Mesendoderm (in vitro differentiated cells): ENCODE measurements around the gene GATA3.

Experiments
- DNase-seq: peaks from one replicate; pipeline ENCODE4 v3.0.0; 2013
- H2AK5ac ChIP-seq: 2 replicates; pipeline ENCODE4 v1.6.1; 2013; ENCODE audit warnings: low read length, inconsistent platforms
- H2BK120ac ChIP-seq: 2 replicates; pipeline ENCODE4 v1.6.1; 2013; ENCODE audit warnings: low read depth, mild to moderate bottlenecking, low read length, moderate library complexity, mixed read lengths
- H2BK15ac ChIP-seq: replicated peaks from 2 replicates; pipeline ENCODE4 v1.6.1; 2013; ENCODE audit warnings: low read depth, mild to moderate bottlenecking, moderate library complexity
- H2BK5ac ChIP-seq: 2 replicates; pipeline ENCODE4 v1.6.1; 2013; ENCODE audit warnings: low read length, inconsistent platforms
- H3K18ac ChIP-seq: 2 replicates; pipeline ENCODE4 v1.6.1; 2013; ENCODE audit warnings: mild to moderate bottlenecking, low read length, mixed read lengths
- H3K23ac ChIP-seq: one replicate; pipeline ENCODE4 v1.6.1; 2013; ENCODE audit warnings: low read length
- H3K27ac ChIP-seq: 2 replicates; pipeline ENCODE4 v1.5.1; 2013; ENCODE audit warnings: low read depth, mild to moderate bottlenecking, inconsistent platforms, low read length, moderate library complexity
- H3K27me3 ChIP-seq: 2 replicates; pipeline ENCODE4 v1.6.1; 2013; ENCODE audit warnings: low read length, control low read depth, mild to moderate bottlenecking, inconsistent platforms; ENCODE audit not compliant: insufficient read depth, poor library complexity
- H3K36me3 ChIP-seq: 2 replicates; pipeline ENCODE4 v1.6.1; 2013; ENCODE audit warnings: low read length, inconsistent platforms; ENCODE audit not compliant: control insufficient read depth, insufficient read depth
- H3K4ac ChIP-seq: one replicate; pipeline ENCODE4 v1.6.1; 2013; ENCODE audit warnings: low read depth, mild to moderate bottlenecking, low read length, moderate library complexity
- H3K4me1 ChIP-seq: 2 replicates; pipeline ENCODE4 v1.6.1; 2013; ENCODE audit warnings: low read depth, low read length, inconsistent platforms; ENCODE audit not compliant: control insufficient read depth
- H3K4me2 ChIP-seq: 2 replicates; pipeline ENCODE4 v1.6.1; 2013; ENCODE audit warnings: low read length
- H3K4me3 ChIP-seq: 2 replicates; pipeline ENCODE4 v1.5.1; 2013; ENCODE audit warnings: mild to moderate bottlenecking, low read length
- H3K56ac ChIP-seq: one replicate; pipeline ENCODE4 v1.6.1; 2013; ENCODE audit warnings: low read length
- H3K79me1 ChIP-seq: 2 replicates; pipeline ENCODE4 v1.6.1; 2013; ENCODE audit warnings: low read length, inconsistent platforms
- H3K79me2 ChIP-seq: 2 replicates; pipeline ENCODE4 v1.6.1; 2013; ENCODE audit warnings: mild to moderate bottlenecking, low read length; ENCODE audit not compliant: control insufficient read depth, insufficient read depth
- H3K9ac ChIP-seq: 2 replicates; pipeline ENCODE4 v1.6.1; 2013; ENCODE audit warnings: low read length, inconsistent platforms
- H4K5ac ChIP-seq: one replicate; pipeline ENCODE4 v1.6.1; 2013; ENCODE audit warnings: low read length
- H4K8ac ChIP-seq: one replicate; pipeline ENCODE4 v1.6.1; 2013; ENCODE audit warnings: low read depth, mild to moderate bottlenecking, control low read depth, low read length, moderate library complexity
- WGBS: extraction: QIAGEN DNeasy Blood & Tissue Kit; methylation state at CpG from one replicate; pipeline ENCODE4 v1.1.7; 2013; ENCODE audit warnings: low lambda C conversion rate, missing lambda C conversion rate; ENCODE audit not compliant: insufficient coverage; ENCODE audit errors: extremely low coverage; 5-methylcytosine and 5-hydroxymethylcytosine counted together

The GATA3 gene

DNA sequence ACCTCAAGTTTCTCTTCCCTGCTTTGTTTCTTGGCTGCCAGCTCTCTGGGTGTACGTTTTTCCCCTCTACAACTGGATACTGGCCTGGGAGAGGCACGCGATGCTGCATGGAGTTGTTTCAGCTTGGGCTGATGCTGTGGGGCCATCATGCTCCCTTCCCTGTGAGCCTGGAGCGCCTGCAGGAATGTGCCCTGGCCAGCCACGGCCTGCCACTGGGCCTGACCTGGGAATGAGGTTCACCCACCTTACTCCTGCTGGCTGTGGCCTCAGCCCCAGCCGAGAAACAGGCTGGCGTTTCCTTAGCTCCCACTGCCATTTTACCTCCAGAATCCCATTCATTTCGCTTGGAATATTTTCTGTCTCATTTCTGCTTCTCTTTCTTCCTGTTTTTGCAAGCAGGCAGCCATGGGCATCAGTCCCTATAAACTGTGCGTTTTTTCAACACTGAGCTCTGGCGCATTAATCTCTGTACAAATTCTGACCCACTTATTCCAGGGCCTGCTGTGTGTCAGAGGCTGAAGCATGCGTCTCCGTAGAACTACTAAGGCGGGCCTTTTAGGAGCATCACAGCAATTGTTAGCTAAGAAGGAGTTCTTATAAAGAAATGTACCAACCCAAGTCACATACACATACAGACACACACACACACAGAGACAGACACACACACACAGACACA lies 57.9 kb downstream of the GATA3 start:
- Histone ChIP-seq H3K9ac (no peak overlapping the region), H3K18ac (no peak overlapping the region), H3K23ac (no peak overlapping the region), H2BK5ac (no peak overlapping the region), H3K79me1 (no peaks in the 10 kb centered on the region), H4K8ac (no peak overlapping the region), H3K36me3 (no peaks in the 10 kb centered on the region), H3K79me2 (no peaks in the 10 kb centered on the region), H4K5ac (no peak overlapping the region), H3K4ac (no peak overlapping the region), H2AK5ac (no peak overlapping the region), H2BK15ac (no peak overlapping the region), H2BK120ac (no peak overlapping the region), H3K4me3 (no peak overlapping the region), H3K56ac (no peak overlapping the region), H3K27ac (no peak overlapping the region), H3K4me1 (no peaks in the 10 kb centered on the region), H3K4me2 (no peak overlapping the region), H3K27me3 (no peaks in the 10 kb centered on the region)
- no peak for DNase-seq
- no CpG with 5 or more reads among the region's 13 CpGs for WGBS

DNA sequence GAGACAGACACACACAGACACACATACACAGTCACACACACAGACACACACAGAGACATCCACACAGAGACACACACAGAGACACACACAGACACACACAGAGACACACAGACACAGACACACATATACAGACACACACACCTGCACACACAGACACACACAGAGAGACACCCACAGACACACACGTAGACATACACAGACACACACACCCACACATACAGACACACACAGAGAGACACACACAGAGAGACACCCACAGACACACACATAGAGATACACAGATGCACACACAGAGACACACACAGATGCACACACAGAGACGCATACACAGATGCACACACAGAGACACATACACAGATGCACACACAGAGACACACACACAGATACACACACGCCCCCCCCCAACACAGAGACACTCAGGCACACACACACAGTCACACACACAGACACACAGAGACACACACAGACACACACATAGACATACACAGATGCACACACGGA lies 58.5 kb downstream of the GATA3 start:
- no peak overlapping the region for H3K56ac ChIP-seq
- no peaks in the 10 kb centered on the region for H3K36me3 ChIP-seq
- H2AK5ac ChIP-seq, result peak overlapping the region; percentile 74
- H3K18ac ChIP-seq, result no peak overlapping the region
- no peak overlapping the region for H3K23ac ChIP-seq
- no peak overlapping the region for H3K4ac ChIP-seq
- no peak for DNase-seq
- no peaks in the 10 kb centered on the region for H3K79me2 ChIP-seq
- no peaks in the 10 kb centered on the region for H3K27me3 ChIP-seq
- H3K79me1 ChIP-seq, result no peaks in the 10 kb centered on the region
- WGBS, result no CpG with 5 or more reads among the region's 4 CpGs
- H3K4me2 ChIP-seq, result no peak overlapping the region
- no peak overlapping the region for H2BK15ac ChIP-seq
- H3K9ac ChIP-seq, result no peak overlapping the region
- H3K4me3 ChIP-seq, result no peak overlapping the region
- no peak overlapping the region for H3K27ac ChIP-seq
- H2BK5ac ChIP-seq, result no peak overlapping the region
- H4K5ac ChIP-seq, result no peak overlapping the region
- no peak overlapping the region for H2BK120ac ChIP-seq
- no peak overlapping the region for H4K8ac ChIP-seq
- no peaks in the 10 kb centered on the region for H3K4me1 ChIP-seq

DNA sequence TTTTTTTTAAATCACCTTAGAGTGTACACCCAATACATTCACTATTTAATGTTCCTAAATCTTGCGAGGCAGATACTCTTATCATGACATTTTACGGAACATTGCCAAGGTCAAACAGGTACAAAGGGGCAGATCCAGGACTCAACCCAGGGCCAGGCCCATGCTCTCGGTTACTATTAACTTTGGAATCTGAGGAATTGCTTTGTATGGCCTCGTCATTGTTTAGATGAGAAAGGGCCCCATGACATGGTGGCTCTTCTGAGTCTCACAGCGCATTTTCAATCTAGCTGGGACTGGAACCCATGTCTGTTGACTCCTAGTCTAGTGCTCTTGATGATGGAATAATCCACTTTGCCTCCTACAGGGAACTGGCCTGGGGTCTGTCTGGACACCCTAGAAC lies 59.1 kb downstream of the GATA3 start:
- H2BK5ac ChIP-seq, result no peak overlapping the region

DNA sequence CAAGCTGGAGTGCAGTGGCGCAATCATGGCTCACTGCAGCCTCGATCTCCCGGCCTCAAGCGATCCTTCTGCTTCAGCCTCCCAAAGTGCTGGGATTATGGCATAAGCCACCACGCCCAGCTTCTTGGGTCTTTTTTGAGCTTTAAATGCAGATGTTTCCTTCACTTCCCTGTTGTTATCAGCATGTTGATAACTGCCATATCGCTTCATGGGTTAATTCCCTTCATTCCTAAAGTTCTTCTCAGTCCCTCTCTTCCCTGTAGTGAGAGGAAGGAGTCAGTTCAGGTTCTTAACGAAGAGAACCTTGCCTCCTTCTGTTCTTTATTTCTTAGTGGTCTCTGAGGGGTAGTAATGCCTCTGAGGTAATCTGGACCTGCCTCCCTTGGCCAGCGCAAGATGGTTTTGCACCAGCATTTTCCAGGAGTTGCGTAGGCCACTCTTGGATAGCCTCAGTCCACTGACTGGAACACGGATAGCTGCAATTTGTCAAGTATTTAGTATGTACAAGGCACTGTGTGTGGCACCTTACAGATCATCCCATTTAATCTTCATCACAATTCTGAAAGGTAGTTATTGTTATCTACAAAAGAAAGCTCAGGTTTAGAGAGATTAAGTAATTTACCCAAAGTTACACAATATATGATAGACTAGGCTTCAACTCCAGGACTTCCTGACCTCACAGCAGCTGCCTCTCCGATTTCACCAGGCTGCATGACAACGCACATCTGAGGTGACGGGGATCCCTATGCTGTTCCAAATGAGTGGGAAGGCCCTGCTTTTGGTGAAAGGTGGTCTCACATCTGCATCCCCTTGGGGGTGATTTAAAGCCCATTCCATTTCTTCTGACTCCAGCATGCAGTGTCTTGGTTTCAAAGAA lies 60.5 kb downstream of the GATA3 start:
- Histone ChIP-seq H3K79me2 (no peaks in the 10 kb centered on the region), H3K18ac (no peak overlapping the region), H3K23ac (no peak overlapping the region), H3K79me1 (no peaks in the 10 kb centered on the region), H2BK5ac (no peak overlapping the region), H2BK120ac (no peak overlapping the region), H3K27me3 (no peaks in the 10 kb centered on the region), H4K5ac (no peak overlapping the region), H3K36me3 (no peaks in the 10 kb centered on the region), H2AK5ac (no peak overlapping the region), H3K4me1 (no peaks in the 10 kb centered on the region), H3K4me3 (no peak overlapping the region), H3K9ac (no peak overlapping the region), H3K27ac (no peak overlapping the region), H3K4me2 (no peak overlapping the region), H3K4ac (no peak overlapping the region), H2BK15ac (no peak overlapping the region), H4K8ac (no peak overlapping the region), H3K56ac (no peak overlapping the region)
- peak; percentile 51 for DNase-seq
- WGBS, result no CpG with 5 or more reads among the region's 13 CpGs

More for the DNA sequence above, 59.1 kb downstream of the GATA3 start:
- Histone ChIP-seq H3K56ac (no peak overlapping the region), H2BK120ac (no peak overlapping the region), H3K36me3 (no peaks in the 10 kb centered on the region), H3K27ac (no peak overlapping the region), H2BK15ac (no peak overlapping the region), H4K8ac (no peak overlapping the region), H3K79me2 (no peaks in the 10 kb centered on the region), H3K4me2 (no peak overlapping the region), H4K5ac (no peak overlapping the region), H3K18ac (no peak overlapping the region), H3K79me1 (no peaks in the 10 kb centered on the region), H3K23ac (no peak overlapping the region), H2AK5ac (no peak overlapping the region), H3K4me3 (no peak overlapping the region), H3K27me3 (no peaks in the 10 kb centered on the region), H3K9ac (no peak overlapping the region), H3K4me1 (no peaks in the 10 kb centered on the region), H3K4ac (no peak overlapping the region)
- WGBS, result no CpG with 5 or more reads among the region's 5 CpGs
- DNase-seq, result peak; percentile 66

DNA sequence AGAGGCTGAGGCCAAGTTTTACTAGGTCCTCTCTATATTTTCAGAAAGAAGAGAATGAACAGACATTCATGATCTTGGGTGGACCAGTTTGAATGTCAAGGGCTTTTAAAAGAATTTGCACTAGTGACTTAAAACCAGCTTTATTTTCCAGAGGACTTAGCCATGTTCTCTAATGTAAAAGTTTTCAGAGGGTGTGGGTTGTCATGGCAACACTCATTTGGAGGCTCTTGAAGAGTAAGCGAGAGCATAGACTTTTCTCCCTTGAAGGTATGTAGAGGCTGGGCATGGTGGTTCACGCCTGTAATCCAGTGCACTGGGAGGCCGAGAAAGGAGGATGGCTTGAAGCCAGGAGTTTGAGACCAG lies 61.1 kb downstream of the GATA3 start:
- DNase-seq, result peak; percentile 37
- H3K4me1 ChIP-seq, result no peaks in the 10 kb centered on the region
- H4K8ac ChIP-seq, result no peak overlapping the region
- H3K79me1 ChIP-seq, result no peaks in the 10 kb centered on the region
- H3K4me3 ChIP-seq, result no peak overlapping the region
- no peak overlapping the region for H3K4ac ChIP-seq
- no peaks in the 10 kb centered on the region for H3K79me2 ChIP-seq
- H2BK15ac ChIP-seq, result no peak overlapping the region
- no peak overlapping the region for H3K23ac ChIP-seq
- H3K56ac ChIP-seq, result no peak overlapping the region
- no peak overlapping the region for H2AK5ac ChIP-seq
- no peak overlapping the region for H3K9ac ChIP-seq
- no peaks in the 10 kb centered on the region for H3K27me3 ChIP-seq
- H3K18ac ChIP-seq, result no peak overlapping the region
- no peak overlapping the region for H3K27ac ChIP-seq
- H4K5ac ChIP-seq, result no peak overlapping the region
- H2BK5ac ChIP-seq, result no peak overlapping the region
- H3K36me3 ChIP-seq, result no peaks in the 10 kb centered on the region
- no peak overlapping the region for H2BK120ac ChIP-seq
- WGBS, result no CpG with 5 or more reads among the region's 3 CpGs
- H3K4me2 ChIP-seq, result no peak overlapping the region
